ENCODE measurements around the gene CDK19. TPM values are rescaled to one million over a fixed set of nuclear protein-coding genes. Genes with fewer than 3 reads are reported as not detected.

Gene CDK19
- total and polyA plus RNA-seq, 2 donors (not counting 1 experiment from before 2014, with no cell fraction given): 11.2 to 11.3 TPM

- Histone ChIP-seq H3K4me2 (ENCODE audit: extremely low read depth, insufficient read depth, low read length) (no peak overlapping the region), H3K79me2 (ENCODE audit: control insufficient read depth, insufficient read depth, low read length) (no peaks in the 10 kb centered on the region), H3K36me3 (ENCODE audit: control insufficient read depth, insufficient read depth, low read length) (no peaks in the 10 kb centered on the region), H3K4me1 (ENCODE audit: control insufficient read depth, extremely low read depth, insufficient read depth, low read length) (no peaks in the 10 kb centered on the region), H4K20me1 (ENCODE audit: control insufficient read depth, extremely low read depth, insufficient read depth, low read length) (no peaks in the 10 kb centered on the region), H2AFZ (ENCODE audit: low read length) (no peak overlapping the region), H3K9me3 (ENCODE audit: control insufficient read depth, insufficient read depth, low read depth, low read length) (no peaks in the 10 kb centered on the region), H3K9ac (ENCODE audit: insufficient read depth, low read length) (no peak overlapping the region), H3K4me3 (replicated peaks in 1 of 4; ENCODE audit: control extremely low read depth in 1 of 4, insufficient read depth in 1 of 4, low read depth in 3 of 4, low read length in 4 of 4) (no peak overlapping the region), H3K27ac (ENCODE audit: insufficient read depth, low read length) (no peak overlapping the region), H3K27me3 (ENCODE audit: control insufficient read depth, insufficient read depth, low read length) (no peaks in the 10 kb centered on the region)
- TF ChIP-seq CTCF (conservative IDR thresholded peaks at IDR 0.05 in 1 of 2, IDR thresholded peaks at IDR 0.05 in 1 of 2; ENCODE audit: low read depth in 1 of 2, low read length in 2 of 2): peak; percentile 17 to 25
- no peak for TF ChIP-seq EZH2 (IDR thresholded peaks at IDR 0.05; ENCODE audit: low read length, missing control alignments)
- peak in 1 of 2 donors; percentile 15 for DNase-seq (ENCODE audit: low read depth in 2 of 2)
Observed at GRCh38 chr6:110618591-110619267, 196.5 kb downstream of the CDK19 start.

- H3K27ac ChIP-seq (ENCODE audit: insufficient read depth, low read length): no peak overlapping the region
- DNase-seq (ENCODE audit: low read depth in 2 of 2): no peak
- no peaks in the 10 kb centered on the region for H3K9me3 ChIP-seq (ENCODE audit: control insufficient read depth, insufficient read depth, low read depth, low read length)
- H3K36me3 ChIP-seq (ENCODE audit: control insufficient read depth, insufficient read depth, low read length): no peaks in the 10 kb centered on the region
- no peaks in the 10 kb centered on the region for H3K79me2 ChIP-seq (ENCODE audit: control insufficient read depth, insufficient read depth, low read length)
- no peak overlapping the region for H2AFZ ChIP-seq (ENCODE audit: low read length)
- no peaks in the 10 kb centered on the region for H3K4me1 ChIP-seq (ENCODE audit: control insufficient read depth, extremely low read depth, insufficient read depth, low read length)
- H4K20me1 ChIP-seq (ENCODE audit: control insufficient read depth, extremely low read depth, insufficient read depth, low read length): no peaks in the 10 kb centered on the region
- H3K27me3 ChIP-seq (ENCODE audit: control insufficient read depth, insufficient read depth, low read length): no peaks in the 10 kb centered on the region
- no peak overlapping the region for H3K4me2 ChIP-seq (ENCODE audit: extremely low read depth, insufficient read depth, low read length)
- no peak overlapping the region for H3K4me3 ChIP-seq (replicated peaks in 1 of 4; ENCODE audit: control extremely low read depth in 1 of 4, insufficient read depth in 1 of 4, low read depth in 3 of 4, low read length in 4 of 4)
- TF ChIP-seq CTCF (conservative IDR thresholded peaks at IDR 0.05 in 1 of 2, IDR thresholded peaks at IDR 0.05 in 1 of 2; ENCODE audit: low read depth in 1 of 2, low read length in 2 of 2) (no peak), EZH2 (IDR thresholded peaks at IDR 0.05; ENCODE audit: low read length, missing control alignments) (no peak)
- H3K9ac ChIP-seq (ENCODE audit: insufficient read depth, low read length): no peak overlapping the region
Observed at GRCh38 chr6:110617057-110617456, 198.2 kb downstream of the CDK19 start.

- Histone ChIP-seq H3K9me3 (ENCODE audit: control insufficient read depth, insufficient read depth, low read depth, low read length) (no peaks in the 10 kb centered on the region), H3K27me3 (ENCODE audit: control insufficient read depth, insufficient read depth, low read length) (no peaks in the 10 kb centered on the region), H2AFZ (ENCODE audit: low read length) (no peak overlapping the region), H3K4me2 (ENCODE audit: extremely low read depth, insufficient read depth, low read length) (no peak overlapping the region), H4K20me1 (ENCODE audit: control insufficient read depth, extremely low read depth, insufficient read depth, low read length) (no peaks in the 10 kb centered on the region), H3K4me1 (ENCODE audit: control insufficient read depth, extremely low read depth, insufficient read depth, low read length) (no peaks in the 10 kb centered on the region), H3K9ac (ENCODE audit: insufficient read depth, low read length) (no peak overlapping the region), H3K4me3 (replicated peaks in 1 of 4; ENCODE audit: control extremely low read depth in 1 of 4, insufficient read depth in 1 of 4, low read depth in 3 of 4, low read length in 4 of 4) (no peak overlapping the region), H3K27ac (ENCODE audit: insufficient read depth, low read length) (no peak overlapping the region), H3K36me3 (ENCODE audit: control insufficient read depth, insufficient read depth, low read length) (no peaks in the 10 kb centered on the region), H3K79me2 (ENCODE audit: control insufficient read depth, insufficient read depth, low read length) (no peaks in the 10 kb centered on the region)
- no peak for TF ChIP-seq EZH2 (IDR thresholded peaks at IDR 0.05; ENCODE audit: low read length, missing control alignments)
- no peak for TF ChIP-seq CTCF (conservative IDR thresholded peaks at IDR 0.05 in 1 of 2, IDR thresholded peaks at IDR 0.05 in 1 of 2; ENCODE audit: low read depth in 1 of 2, low read length in 2 of 2)
- DNase-seq (ENCODE audit: low read depth in 2 of 2): no peak
Observed at GRCh38 chr6:110615722-110616121, 199.5 kb downstream of the CDK19 start.
